A673 (cell line): ENCODE data around the gene HIGD2A.

Experiments used
- EZH2 ChIP-seq: fragments of 200-600 bp; sonication (generic); IDR thresholded peaks from 2 replicates; pipeline ENCODE4 v1.6.1; 2017; ENCODE audit warnings: borderline replicate concordance, low read depth, mild to moderate bottlenecking, mixed read lengths, antibody characterized with exemption, low read length; ENCODE audit not compliant: poor library complexity, severe bottlenecking
- TF ChIP-seq, protein P1 (sequence below): fragments of 300-800, 200-600 bp; sonication (generic); conservative IDR thresholded peaks from 2 replicates; pipeline ENCODE4 v1.5.1; 2017; ENCODE audit warnings: low read depth, mild to moderate bottlenecking, antibody characterized with exemption, low read length, moderate library complexity, mixed read lengths

DNA sequence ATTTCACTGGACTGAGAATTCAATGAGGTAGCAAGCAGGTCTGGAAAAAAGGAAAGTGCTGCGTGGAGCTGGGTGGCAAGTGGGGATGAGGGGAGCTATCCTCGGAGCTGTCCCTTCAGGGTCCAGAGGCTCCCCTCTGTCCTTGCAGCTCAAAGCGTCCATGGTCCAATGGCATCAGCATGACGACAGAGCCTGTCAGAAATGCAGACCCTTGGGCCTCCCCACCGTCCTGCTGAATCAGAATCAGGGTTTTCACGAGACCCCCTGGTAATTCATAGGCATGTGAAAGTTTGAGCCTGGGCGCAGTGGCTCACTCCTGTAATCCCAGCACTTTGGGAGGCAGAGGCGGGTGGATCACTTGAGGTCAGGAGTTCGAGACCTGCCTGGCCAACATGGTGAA is 5.5 kb downstream of the HIGD2A start:
- TF ChIP-seq, protein P1, sequence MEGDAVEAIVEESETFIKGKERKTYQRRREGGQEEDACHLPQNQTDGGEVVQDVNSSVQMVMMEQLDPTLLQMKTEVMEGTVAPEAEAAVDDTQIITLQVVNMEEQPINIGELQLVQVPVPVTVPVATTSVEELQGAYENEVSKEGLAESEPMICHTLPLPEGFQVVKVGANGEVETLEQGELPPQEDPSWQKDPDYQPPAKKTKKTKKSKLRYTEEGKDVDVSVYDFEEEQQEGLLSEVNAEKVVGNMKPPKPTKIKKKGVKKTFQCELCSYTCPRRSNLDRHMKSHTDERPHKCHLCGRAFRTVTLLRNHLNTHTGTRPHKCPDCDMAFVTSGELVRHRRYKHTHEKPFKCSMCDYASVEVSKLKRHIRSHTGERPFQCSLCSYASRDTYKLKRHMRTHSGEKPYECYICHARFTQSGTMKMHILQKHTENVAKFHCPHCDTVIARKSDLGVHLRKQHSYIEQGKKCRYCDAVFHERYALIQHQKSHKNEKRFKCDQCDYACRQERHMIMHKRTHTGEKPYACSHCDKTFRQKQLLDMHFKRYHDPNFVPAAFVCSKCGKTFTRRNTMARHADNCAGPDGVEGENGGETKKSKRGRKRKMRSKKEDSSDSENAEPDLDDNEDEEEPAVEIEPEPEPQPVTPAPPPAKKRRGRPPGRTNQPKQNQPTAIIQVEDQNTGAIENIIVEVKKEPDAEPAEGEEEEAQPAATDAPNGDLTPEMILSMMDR: no peak
- TF ChIP-seq EZH2: no peak
